Liver (tissue), 9 donors: ENCODE measurements around the gene MLXIP. TPM values are rescaled to one million over a fixed set of nuclear protein-coding genes. Genes with fewer than 3 reads are reported as not detected.

ENCODE experiments used
- DNase-seq: peaks from one replicate; pipeline ENCODE4 v3.0.0-alpha.2; 2017; ENCODE audit warnings: low spot score
- H3K27ac ChIP-seq, 2 donors: one replicate each; pipeline ENCODE4 v1.7.0; 2013; ENCODE audit warnings: inconsistent platforms in 2 of 2, low read length in 2 of 2, control low read depth in 1 of 2, low read depth in 1 of 2, mild to moderate bottlenecking in 1 of 2
- H3K27me3 ChIP-seq, 4 donors: one replicate each; pipeline versions ENCODE4 v1.6.1 to v1.7.0; 2013; ENCODE audit warnings: low read length in 3 of 4, inconsistent platforms in 1 of 4, mild to moderate bottlenecking in 1 of 4, moderate library complexity in 1 of 4; ENCODE audit not compliant: control insufficient read depth in 4 of 4, insufficient read depth in 4 of 4
- H3K36me3 ChIP-seq, 4 donors: one replicate each; pipeline versions ENCODE4 v1.6.1 to v1.7.0; 2013; ENCODE audit warnings: low read length in 3 of 4, mild to moderate bottlenecking in 3 of 4, low read depth in 1 of 4, moderate library complexity in 1 of 4; ENCODE audit not compliant: control insufficient read depth in 4 of 4, insufficient read depth in 3 of 4
- H3K4me1 ChIP-seq, 4 donors: one replicate each; pipeline versions ENCODE4 v1.6.1 to v1.7.0; 2013; ENCODE audit warnings: low read length in 3 of 4, mild to moderate bottlenecking in 3 of 4, moderate library complexity in 1 of 4; ENCODE audit not compliant: control insufficient read depth in 4 of 4, insufficient read depth in 4 of 4
- H3K4me3 ChIP-seq, 3 donors: one replicate each; pipeline versions ENCODE4 v1.6.1 to v1.7.0; 2013; ENCODE audit warnings: low read length in 3 of 3, control low read depth in 1 of 3, low read depth in 1 of 3, mild to moderate bottlenecking in 1 of 3
- H3K9ac ChIP-seq, 2 donors: one replicate each; pipeline ENCODE4 v1.7.0; 2013; ENCODE audit warnings: low read length in 2 of 2, mild to moderate bottlenecking in 2 of 2, moderate library complexity in 2 of 2, control low read depth in 1 of 2, low read depth in 1 of 2
- H3K9me3 ChIP-seq, 4 donors: one replicate each; pipeline versions ENCODE4 v1.6.1 to v1.7.0; 2013; ENCODE audit warnings: low read length in 3 of 4; ENCODE audit not compliant: control insufficient read depth in 4 of 4
- FOXA1 ChIP-seq: IDR thresholded peaks from 2 replicates; pipeline ENCODE4 v1.6.1; 2016; ENCODE audit warnings: antibody characterized with exemption
- FOXA2 ChIP-seq: IDR thresholded peaks from 2 replicates; pipeline ENCODE4 v1.6.1; 2016; ENCODE audit warnings: antibody characterized with exemption
- GABPA ChIP-seq, 2 donors: IDR thresholded peaks in 1 of 2; conservative IDR thresholded peaks in 1 of 2; 2 replicates each; pipeline ENCODE4 v1.6.1; 2016; ENCODE audit warnings: antibody characterized with exemption in 2 of 2, mild to moderate bottlenecking in 1 of 2, moderate library complexity in 1 of 2
- HNF4A ChIP-seq, 2 donors: conservative IDR thresholded peaks; 2 replicates each; pipeline ENCODE4 v1.6.1; 2016; ENCODE audit warnings: antibody characterized with exemption in 2 of 2, mild to moderate bottlenecking in 2 of 2
- HNF4G ChIP-seq: IDR thresholded peaks from 2 replicates; pipeline ENCODE4 v1.6.1; 2016; ENCODE audit warnings: antibody characterized with exemption
- JUND ChIP-seq, 2 donors: IDR thresholded peaks; 2 replicates each; pipeline ENCODE4 v1.6.1; 2016; ENCODE audit warnings: antibody characterized with exemption in 2 of 2
- RAD21 ChIP-seq, 2 donors: IDR thresholded peaks; 2 replicates each; pipeline ENCODE4 v1.6.1; 2016; ENCODE audit warnings: antibody characterized with exemption in 2 of 2, mild to moderate bottlenecking in 2 of 2
- RXRA ChIP-seq, 2 donors: IDR thresholded peaks; 2 replicates each; pipeline ENCODE4 v1.6.1; 2017 to 2018; ENCODE audit warnings: antibody characterized with exemption in 2 of 2, mild to moderate bottlenecking in 1 of 2
- SP1 ChIP-seq: IDR thresholded peaks from 2 replicates; pipeline ENCODE4 v1.6.1; 2018; ENCODE audit warnings: antibody characterized with exemption, mild to moderate bottlenecking
- TAF1 ChIP-seq: conservative IDR thresholded peaks from 2 replicates; pipeline ENCODE4 v1.6.1; 2016; ENCODE audit warnings: antibody characterized with exemption, mild to moderate bottlenecking
- YY1 ChIP-seq: IDR thresholded peaks from 2 replicates; pipeline ENCODE4 v1.6.1; 2016; ENCODE audit warnings: antibody characterized with exemption, mild to moderate bottlenecking
- WGBS: extraction: QIAGEN DNeasy Blood & Tissue Kit; methylation state at CpG from one replicate; pipeline ENCODE4 v1.1.7; 2013; 5-methylcytosine and 5-hydroxymethylcytosine counted together
- polyA plus RNA-seq, 2 donors: library from polyadenylated mRNA; stranded (reverse) in 1 of 2; unstranded in 1 of 2; fragments of 200-250 nt in 1 of 2; fragments of >200 nt in 1 of 2; fragmentation: Nextera tagmentation in 1 of 2; extraction: Ambion mirVana in 1 of 2; gene quantifications; one replicate each; pipeline versions ENCODE4 v1.2.1 to v1.2.3, GENCODE V29; 2013 to 2015
- total RNA-seq, 2 donors: library from RNA; depleted of rRNA; stranded (reverse); fragments of >200 nt; gene quantifications; one replicate each; pipeline ENCODE4 v1.2.3, GENCODE V29; 2014
- TF ChIP-seq, protein P1 (sequence below): IDR thresholded peaks from 2 replicates; pipeline ENCODE4 v1.6.1; 2016; ENCODE audit warnings: antibody characterized with exemption
- TF ChIP-seq, protein P2 (sequence below): IDR thresholded peaks from 2 replicates; pipeline ENCODE4 v1.6.1; 2016; ENCODE audit warnings: antibody characterized with exemption
- TF ChIP-seq, protein P3 (sequence below): IDR thresholded peaks from 2 replicates; pipeline ENCODE4 v1.6.1; 2016; ENCODE audit warnings: antibody characterized with exemption
- TF ChIP-seq, protein P4 (sequence below): fragments of 150-350 bp; IDR thresholded peaks from 2 replicates; pipeline ENCODE4 v1.5.1; 2017; ENCODE audit warnings: improper control_type of control experiment, low read depth, low read length; ENCODE audit not compliant: missing input control
- TF ChIP-seq, protein P5 (sequence below): IDR thresholded peaks from 2 replicates; pipeline ENCODE4 v1.6.1; 2016; ENCODE audit warnings: antibody characterized with exemption, mild to moderate bottlenecking
- donor health status: healthy.
- donor health status: healthy.
- donor health status: healthy.
- donor health status: healthy.
- donor health status: healthy.

The MLXIP gene
- total and polyA plus RNA-seq, 4 donors: 10.6 to 19.5 (median 11.0) TPM

DNA sequence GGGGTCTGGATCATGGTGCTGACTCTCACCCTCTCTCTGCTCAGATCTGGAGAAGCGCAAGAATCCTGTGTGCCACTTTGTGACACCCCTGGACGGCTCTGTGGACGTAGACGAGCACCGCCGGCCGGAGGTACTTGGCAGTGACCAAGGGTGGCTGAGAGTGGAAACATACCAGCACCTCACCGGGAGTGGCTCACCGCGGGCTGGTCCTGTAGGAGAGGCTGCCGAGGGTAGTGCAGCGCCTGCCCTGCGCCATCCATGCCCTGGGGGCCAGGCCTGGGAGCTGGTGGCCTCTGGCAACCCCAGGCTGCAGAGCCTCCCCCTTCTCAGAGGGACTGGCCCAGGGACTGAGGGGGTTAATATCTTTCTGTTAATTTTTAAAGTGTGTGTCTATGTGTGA lies 49.3 kb downstream of the MLXIP start:
- Histone ChIP-seq H3K9me3 (no peaks in the 10 kb centered on the region), H3K4me3 (peak overlapping the region; percentile 14 to 44 (median 33)), H3K27me3 (no peaks in the 10 kb centered on the region), H3K27ac (peak overlapping the region; percentile 87 to 90), H3K4me1 (peaks cover 7 to 59% (median 42%) of the 10 kb centered on the region in 4 donors), H3K36me3 (peaks cover 5 to 35% (median 13%) of the 10 kb centered on the region in 4 donors), H3K9ac (peak overlapping the region; percentile 12 to 77)
- 45% methylated on average over 13 of the region's 13 CpGs for WGBS
- TF ChIP-seq, protein P1, sequence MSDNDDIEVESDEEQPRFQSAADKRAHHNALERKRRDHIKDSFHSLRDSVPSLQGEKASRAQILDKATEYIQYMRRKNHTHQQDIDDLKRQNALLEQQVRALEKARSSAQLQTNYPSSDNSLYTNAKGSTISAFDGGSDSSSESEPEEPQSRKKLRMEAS: no peak
- no peak for TF ChIP-seq JUND (IDR thresholded peaks at IDR 0.05)
- TF ChIP-seq, protein P2, sequence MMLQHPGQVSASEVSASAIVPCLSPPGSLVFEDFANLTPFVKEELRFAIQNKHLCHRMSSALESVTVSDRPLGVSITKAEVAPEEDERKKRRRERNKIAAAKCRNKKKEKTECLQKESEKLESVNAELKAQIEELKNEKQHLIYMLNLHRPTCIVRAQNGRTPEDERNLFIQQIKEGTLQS: no peak
- TF ChIP-seq SP1: no peak
- TF ChIP-seq YY1: no peak
- TF ChIP-seq HNF4G: no peak
- peak in 1 of 2 donors; percentile 37 for TF ChIP-seq RAD21 (IDR thresholded peaks at IDR 0.05)
- TF ChIP-seq FOXA1: no peak
- no peak for TF ChIP-seq RXRA (IDR thresholded peaks at IDR 0.05)
- DNase-seq: no peak

DNA sequence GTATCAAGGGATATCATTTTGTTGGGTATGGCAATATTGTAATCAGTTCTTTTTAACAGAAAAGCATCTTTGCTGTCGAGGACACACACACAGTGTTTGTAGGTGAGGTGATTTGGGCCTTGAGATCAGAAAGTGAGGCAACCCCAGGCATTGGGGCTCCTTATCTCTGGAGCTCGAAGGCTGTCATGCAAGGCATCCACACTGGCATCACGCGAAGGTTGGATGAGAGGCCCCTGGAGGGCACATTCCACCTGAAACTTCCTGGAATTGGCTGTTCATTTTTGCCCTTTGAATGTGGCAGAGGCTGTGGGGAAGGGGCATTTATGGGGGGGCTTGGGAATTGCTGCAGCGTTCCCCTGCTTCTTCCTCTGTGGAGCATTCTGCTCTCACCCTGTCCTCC lies 49.9 kb downstream of the MLXIP start:
- no peaks in the 10 kb centered on the region for H3K27me3 ChIP-seq
- H3K4me1 ChIP-seq: peaks cover 7 to 59% (median 41%) of the 10 kb centered on the region in 4 donors
- TF ChIP-seq TAF1 (no peak), HNF4A (conservative IDR thresholded peaks at IDR 0.05) (no peak), JUND (IDR thresholded peaks at IDR 0.05) (no peak), FOXA1 (no peak), FOXA2 (no peak), YY1 (no peak)
- TF ChIP-seq, protein P1: no peak
- TF ChIP-seq, protein P2: no peak
- TF ChIP-seq, protein P3, sequence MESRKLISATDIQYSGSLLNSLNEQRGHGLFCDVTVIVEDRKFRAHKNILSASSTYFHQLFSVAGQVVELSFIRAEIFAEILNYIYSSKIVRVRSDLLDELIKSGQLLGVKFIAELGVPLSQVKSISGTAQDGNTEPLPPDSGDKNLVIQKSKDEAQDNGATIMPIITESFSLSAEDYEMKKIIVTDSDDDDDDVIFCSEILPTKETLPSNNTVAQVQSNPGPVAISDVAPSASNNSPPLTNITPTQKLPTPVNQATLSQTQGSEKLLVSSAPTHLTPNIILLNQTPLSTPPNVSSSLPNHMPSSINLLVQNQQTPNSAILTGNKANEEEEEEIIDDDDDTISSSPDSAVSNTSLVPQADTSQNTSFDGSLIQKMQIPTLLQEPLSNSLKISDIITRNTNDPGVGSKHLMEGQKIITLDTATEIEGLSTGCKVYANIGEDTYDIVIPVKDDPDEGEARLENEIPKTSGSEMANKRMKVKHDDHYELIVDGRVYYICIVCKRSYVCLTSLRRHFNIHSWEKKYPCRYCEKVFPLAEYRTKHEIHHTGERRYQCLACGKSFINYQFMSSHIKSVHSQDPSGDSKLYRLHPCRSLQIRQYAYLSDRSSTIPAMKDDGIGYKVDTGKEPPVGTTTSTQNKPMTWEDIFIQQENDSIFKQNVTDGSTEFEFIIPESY: no peak
- no peak overlapping the region for H3K9ac ChIP-seq
- no peaks in the 10 kb centered on the region for H3K9me3 ChIP-seq
- no peak overlapping the region for H3K27ac ChIP-seq
- DNase-seq: no peak
- peaks cover 6 to 35% (median 14%) of the 10 kb centered on the region in 4 donors for H3K36me3 ChIP-seq
- no peak overlapping the region for H3K4me3 ChIP-seq
- WGBS: 79% methylated on average over 5 of the region's 5 CpGs

DNA sequence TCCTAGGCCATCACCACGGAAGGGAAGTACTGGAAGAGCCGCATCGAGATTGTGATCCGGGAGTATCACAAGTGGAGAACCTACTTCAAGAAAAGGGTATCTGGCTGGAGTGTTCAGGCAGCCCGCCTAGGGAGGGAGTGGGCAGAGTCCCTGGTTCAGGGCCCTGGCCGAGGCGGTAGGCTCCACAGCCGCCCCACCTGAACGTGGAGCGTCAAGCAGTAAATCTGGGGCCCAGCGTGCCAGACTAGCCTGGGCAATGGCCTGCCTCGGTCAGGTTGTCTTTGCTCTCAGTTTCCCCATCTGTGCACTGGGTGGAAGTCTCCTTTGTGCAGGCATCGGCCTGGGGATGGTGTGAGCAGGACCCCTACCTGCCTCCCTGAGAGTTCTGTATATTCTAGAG lies 50.6 kb downstream of the MLXIP start:
- Histone ChIP-seq H3K4me3 (no peak overlapping the region), H3K9ac (no peak overlapping the region), H3K9me3 (no peaks in the 10 kb centered on the region), H3K27me3 (no peaks in the 10 kb centered on the region), H3K4me1 (peaks cover 5 to 55% (median 38%) of the 10 kb centered on the region in 4 donors), H3K36me3 (peaks cover 6 to 37% (median 14%) of the 10 kb centered on the region in 4 donors), H3K27ac (no peak overlapping the region)
- DNase-seq: no peak
- 94% methylated on average over 13 of the region's 13 CpGs for WGBS
- TF ChIP-seq, protein P1: no peak
- TF ChIP-seq SP1 (no peak), JUND (IDR thresholded peaks at IDR 0.05) (no peak), YY1 (no peak), GABPA (IDR thresholded peaks at IDR 0.05 in 1 of 2, conservative IDR thresholded peaks at IDR 0.05 in 1 of 2) (no peak)
- TF ChIP-seq, protein P3: no peak
- TF ChIP-seq, protein P4, sequence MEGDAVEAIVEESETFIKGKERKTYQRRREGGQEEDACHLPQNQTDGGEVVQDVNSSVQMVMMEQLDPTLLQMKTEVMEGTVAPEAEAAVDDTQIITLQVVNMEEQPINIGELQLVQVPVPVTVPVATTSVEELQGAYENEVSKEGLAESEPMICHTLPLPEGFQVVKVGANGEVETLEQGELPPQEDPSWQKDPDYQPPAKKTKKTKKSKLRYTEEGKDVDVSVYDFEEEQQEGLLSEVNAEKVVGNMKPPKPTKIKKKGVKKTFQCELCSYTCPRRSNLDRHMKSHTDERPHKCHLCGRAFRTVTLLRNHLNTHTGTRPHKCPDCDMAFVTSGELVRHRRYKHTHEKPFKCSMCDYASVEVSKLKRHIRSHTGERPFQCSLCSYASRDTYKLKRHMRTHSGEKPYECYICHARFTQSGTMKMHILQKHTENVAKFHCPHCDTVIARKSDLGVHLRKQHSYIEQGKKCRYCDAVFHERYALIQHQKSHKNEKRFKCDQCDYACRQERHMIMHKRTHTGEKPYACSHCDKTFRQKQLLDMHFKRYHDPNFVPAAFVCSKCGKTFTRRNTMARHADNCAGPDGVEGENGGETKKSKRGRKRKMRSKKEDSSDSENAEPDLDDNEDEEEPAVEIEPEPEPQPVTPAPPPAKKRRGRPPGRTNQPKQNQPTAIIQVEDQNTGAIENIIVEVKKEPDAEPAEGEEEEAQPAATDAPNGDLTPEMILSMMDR: no peak
- TF ChIP-seq, protein P5, sequence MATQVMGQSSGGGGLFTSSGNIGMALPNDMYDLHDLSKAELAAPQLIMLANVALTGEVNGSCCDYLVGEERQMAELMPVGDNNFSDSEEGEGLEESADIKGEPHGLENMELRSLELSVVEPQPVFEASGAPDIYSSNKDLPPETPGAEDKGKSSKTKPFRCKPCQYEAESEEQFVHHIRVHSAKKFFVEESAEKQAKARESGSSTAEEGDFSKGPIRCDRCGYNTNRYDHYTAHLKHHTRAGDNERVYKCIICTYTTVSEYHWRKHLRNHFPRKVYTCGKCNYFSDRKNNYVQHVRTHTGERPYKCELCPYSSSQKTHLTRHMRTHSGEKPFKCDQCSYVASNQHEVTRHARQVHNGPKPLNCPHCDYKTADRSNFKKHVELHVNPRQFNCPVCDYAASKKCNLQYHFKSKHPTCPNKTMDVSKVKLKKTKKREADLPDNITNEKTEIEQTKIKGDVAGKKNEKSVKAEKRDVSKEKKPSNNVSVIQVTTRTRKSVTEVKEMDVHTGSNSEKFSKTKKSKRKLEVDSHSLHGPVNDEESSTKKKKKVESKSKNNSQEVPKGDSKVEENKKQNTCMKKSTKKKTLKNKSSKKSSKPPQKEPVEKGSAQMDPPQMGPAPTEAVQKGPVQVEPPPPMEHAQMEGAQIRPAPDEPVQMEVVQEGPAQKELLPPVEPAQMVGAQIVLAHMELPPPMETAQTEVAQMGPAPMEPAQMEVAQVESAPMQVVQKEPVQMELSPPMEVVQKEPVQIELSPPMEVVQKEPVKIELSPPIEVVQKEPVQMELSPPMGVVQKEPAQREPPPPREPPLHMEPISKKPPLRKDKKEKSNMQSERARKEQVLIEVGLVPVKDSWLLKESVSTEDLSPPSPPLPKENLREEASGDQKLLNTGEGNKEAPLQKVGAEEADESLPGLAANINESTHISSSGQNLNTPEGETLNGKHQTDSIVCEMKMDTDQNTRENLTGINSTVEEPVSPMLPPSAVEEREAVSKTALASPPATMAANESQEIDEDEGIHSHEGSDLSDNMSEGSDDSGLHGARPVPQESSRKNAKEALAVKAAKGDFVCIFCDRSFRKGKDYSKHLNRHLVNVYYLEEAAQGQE: no peak
